Stimulated activated CD8-positive, alpha-beta memory T cell treated with anti-CD3 and anti-CD28 coated beads, Interleukin-2, amount 100 ng/mL, for 1 hour (primary cell): ENCODE results near the gene DNAJC17.

Experiments
- DNase-seq, 2 donors: peaks; one replicate each; pipeline ENCODE4 v3.0.0-alpha.2; 2020; ENCODE audit warnings: low read depth in 2 of 2

Gene DNAJC17

DNA sequence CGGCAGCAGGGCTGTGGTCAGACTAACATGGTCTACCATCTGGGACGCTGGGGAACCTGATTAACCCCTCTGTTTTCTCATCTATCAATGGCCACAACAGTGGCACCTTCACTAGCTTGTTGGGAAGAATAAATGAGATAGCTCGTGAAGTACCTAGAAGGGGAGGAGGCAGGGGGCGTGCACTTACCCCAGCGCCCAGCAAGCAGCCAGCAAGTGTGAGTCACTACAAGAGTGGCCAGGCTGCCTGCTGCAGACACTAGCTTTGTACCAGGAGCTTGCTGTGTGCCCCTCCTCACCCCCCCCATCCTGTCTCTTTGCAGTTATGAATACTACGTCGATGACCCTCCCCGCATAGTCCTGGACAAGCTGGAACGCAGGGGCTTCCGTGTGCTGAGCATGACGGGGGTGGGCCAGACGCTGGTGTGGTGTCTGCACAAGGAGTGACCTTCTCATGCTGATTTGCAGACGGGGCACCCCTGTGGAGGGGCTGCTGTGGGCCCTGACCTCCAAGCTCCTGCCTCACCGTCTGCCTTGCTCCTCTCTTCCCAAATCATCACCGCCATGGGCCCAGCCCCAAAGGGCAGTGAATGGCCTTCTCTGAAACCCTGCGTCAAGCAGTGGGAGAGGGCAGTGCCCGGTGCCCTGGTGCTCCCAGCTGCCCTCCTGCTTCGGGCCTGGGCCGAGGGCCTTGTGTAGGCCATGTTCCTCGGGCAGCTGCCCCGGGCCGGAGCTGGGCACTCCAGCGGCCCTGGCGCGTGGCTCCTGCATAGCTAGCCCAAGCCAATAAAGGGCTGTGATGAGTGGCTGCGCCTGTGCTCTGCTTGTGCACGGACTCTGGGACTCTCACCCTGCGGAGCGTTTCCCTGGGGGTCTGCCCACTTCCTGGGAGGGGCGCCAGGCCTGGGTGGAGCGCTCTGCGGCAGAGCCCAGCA lies 40.1 kb downstream of the DNAJC17 start:
- no peak for DNase-seq

DNA sequence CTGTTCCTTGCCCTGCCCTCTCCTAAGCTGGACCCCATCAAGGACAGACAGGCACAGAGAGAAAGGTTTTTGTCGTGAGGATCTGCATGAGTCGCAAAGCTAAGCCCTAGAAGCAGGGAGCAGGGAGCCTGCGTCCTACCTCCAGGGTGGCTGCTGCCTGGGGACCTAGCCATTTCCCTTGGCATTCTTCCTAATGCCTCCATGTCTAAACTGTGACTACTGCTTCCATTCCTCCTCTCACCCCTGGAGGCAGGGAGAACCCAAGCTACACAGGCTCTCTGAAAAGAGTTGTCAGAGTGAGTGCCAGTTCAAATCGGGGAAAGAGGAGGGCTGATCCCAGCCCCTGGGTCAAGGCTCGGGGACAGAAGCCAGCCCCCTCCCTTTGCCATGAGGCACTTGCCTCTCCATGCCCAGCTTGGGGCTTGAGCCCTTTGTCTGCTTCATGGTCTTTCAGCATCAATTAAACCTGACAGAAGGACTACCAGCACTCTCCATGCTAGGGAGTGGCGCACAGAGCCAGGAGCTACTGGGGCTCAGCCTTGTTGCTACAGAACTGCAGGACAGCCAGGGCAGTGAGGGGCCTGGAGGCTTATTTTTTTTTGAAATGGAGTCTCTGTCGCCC lies 41.0 kb downstream of the DNAJC17 start:
- DNase-seq, result no peak

DNA sequence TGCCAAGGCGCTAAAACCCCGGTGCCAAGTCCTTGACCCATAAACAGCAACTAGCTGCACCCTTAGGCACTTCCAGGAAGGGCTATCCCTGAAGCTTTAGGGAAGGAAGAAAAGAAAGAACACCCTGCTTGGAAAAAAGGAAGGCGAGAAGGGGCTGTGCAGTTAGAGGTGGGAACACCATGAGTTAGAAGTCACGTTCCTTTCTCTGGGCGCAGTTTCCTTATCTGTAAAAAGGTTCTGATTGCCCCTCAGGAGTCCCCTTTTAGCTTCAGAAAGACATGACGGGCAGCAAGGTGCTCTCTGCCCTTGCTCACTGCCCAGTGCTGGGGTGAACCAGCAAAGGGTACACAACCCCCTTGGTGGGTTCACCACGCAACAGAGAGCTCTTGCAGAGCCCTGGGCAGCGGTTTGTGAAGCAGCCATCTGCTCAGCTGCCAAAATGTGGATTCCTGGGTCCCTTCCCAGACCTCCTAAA lies 42.6 kb downstream of the DNAJC17 start:
- no peak for DNase-seq

DNA sequence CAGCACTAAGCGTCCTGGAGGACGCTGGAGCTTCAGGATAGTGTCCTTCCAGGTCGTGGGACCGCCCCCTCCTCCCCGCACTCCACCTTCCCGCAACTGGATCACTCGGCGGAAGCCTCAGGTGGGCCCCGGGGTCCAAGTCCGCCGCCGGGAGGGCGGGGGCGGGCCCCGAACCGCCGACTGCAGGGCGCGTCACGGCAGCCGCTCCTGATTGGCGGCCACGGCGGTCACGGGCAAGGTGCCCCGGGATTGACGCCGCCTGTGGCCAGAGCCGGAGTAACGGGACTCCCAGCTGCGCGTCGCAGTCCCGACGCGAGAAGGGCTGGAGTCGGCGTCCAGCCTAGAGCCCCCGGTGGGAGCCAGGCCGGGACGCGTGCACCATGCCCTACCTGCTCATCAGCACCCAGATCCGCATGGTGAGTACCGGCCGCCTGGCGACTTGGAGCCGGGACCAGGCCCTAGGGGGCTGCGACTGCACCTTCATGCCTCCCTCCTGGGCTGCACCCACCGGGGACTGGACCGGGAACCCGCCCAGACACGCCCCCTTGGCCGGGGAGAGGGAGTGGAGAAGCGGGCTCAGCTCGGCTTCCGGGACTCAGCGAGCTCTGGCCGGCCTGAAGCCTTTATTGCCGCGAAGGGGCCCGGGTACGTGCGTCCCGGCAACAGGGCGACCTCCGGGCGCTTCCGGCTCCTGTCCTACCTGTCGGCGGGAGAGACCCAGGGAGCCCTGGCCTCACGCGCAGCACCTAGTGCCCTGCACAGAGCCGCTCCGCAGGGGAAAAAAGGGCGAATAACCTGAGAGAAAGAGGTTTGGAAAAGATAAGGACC lies 43.3 kb downstream of the DNAJC17 start, which contains the start of gene GCHFR:
Gene GCHFR (plus strand): TSS at position 268 of the 828 bp plus-strand sequence. CDS start 113 bp downstream, at position 381.
- peak in 1 of 2 donors; percentile 42 for DNase-seq

DNA sequence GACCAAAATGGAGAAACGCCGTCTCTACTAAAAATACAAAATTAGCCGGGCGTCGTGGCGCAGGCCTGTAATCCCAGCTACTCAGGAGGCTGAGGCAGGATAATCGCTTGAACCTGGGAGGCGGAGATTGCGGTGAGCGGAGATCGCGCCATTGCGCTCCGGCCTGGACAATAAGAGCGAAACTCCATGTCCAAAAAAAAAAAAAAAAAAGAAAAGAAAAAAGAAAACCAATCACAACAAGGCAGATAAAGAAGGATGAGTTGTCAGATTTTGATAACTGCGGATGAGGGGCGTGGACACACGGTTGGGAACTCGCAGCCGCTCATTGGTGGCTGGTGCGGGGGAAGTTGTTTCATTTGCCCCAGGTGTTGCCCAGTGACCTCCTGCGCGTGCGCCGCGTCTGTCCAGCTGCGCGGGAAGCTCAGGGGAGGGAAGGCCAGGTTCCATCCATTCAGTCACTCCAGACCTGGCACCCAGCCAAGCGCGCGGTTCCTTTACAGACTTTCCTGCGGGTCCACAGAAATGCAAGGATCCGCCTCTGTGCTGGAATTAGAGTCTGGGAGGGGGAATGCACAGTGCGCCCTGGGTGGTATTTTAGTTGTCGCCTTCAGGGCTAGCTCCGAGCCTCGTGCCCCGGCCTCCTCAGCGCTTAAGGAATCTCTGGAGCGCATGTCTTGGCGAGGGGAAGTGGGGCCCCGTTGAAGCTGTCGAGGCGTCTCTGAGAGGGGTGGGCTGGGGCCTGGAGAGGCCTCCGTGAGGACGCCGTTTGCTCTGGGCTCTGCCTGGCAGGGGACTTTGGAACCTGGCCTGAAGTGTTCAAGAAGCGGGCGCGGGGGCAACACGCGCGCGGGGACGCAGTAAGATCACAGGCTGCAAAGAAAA lies 44.1 kb downstream of the DNAJC17 start:
- no peak for DNase-seq

DNA sequence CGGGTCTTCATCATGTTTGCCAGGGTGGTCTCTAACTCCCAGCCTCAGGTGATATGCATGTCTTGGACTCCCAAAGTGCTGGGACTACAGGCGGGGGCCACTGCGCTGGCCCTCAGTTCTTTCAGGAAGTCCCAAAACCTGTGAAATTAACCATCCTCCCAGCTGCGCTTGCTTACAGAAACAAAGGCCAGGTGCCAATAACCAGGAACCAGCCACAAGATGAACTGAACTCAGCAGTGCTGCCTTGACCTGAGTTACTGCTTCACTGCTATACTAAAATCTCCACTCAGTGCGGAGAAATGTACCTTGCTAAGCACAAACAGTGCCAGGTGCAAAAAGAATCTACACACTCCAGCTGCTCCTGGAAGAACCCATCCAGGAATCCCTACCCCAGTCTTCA lies 47.3 kb downstream of the DNAJC17 start:
- no peak for DNase-seq

DNA sequence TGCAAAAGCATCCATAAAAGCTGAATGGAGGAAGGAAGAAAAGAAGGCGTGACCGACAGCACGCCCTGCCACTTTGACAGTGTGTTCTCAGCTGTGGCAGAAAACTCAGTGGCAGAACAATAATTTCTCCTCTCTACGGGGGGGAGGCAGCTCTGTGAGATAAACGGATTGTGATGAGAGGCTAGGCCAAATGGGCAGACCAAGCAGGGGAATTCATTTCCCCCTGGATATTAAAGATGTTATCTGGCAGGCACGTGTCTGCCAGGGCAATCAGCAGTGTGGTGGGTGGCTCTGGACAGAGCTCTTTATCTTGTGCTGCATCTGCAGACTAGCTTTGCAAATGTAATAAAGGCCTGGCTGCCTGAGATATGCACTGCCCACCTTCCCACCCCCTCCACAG lies 50.3 kb downstream of the DNAJC17 start:
- no peak for DNase-seq

DNA sequence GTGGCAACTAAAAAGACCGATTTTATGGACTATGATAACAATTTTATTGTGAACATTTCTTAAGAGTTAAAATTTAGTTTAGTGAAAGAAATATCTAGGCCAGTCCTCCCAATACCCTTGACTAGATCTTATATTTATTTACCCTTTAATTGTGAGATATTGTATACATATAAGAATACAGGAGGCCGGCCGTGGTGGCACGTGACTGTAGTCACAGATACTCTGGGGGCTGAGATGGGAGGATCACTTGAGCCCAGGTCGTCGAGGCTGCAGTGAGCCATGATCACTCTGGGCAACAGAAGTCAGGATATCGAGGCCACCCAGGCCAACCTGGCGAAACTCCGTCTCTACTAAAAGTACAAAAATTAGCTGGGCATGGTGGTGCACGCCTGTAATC lies 51.5 kb downstream of the DNAJC17 start:
- DNase-seq, result no peak

DNA sequence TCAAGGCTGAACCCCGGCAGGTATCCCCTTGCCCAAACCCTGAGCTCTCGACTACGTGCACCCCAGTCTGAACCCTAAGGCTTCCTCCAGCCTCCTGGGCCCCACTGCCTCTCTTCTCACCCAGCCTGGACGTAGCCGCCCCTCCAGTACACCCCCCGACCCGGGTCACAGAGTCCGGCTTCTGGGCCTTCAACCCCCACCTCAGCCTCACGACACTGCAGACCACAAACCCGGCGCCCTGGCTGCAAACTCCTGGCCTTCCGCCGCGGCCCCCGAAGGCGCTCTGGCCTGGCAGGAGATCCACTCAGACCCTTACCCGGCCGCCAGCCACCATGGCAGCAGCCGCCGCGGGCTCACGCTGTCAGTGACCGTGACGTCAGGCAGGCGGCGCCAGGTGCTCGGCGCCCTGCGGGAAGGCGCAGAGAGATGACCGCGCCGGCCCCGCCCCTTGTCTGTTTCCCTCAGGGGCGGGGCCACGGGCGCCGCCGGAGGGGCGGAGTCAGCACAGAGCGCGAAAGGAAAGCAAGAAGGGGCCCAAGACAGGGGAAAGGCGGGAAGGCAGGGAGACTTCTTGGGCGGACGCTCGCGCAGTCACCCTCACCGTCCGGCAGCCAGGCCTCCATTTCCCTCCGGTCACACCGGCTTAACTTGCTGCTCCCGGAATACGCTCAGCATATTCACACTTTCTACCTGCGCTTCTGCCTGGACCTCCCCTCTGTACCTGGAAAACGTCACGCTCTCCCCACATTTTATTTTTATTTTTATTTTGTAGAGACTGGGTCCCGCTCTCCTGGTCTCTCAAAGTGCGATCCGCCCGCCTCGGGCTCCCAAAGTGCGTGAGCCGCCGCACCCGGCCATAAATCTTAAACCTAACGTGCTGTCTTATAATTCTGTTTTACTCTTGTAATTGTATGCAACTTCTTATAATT lies 52.1 kb downstream of the DNAJC17 start, which contains the start of gene RMDN3:
Gene RMDN3 (minus strand): TSS at position 372 of the 929 bp plus-strand sequence. CDS start 471 bp downstream, outside the sequence.
- peak; percentile 80 to 85 for DNase-seq

DNA sequence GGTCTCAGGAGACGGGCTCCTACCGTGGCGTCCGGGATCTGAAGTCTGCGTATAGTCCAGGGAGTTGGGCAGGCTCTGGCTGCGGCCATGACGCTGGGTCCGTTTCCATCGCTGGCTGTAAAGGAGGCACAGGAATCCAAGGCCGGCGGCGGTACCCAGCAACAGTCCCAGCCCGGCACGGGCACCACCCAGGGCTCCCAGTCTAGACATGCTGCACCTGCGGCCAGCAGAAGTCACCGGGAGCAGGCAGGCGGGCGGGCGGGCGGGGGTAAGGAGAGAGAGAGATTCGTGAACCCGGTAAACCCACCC lies 52.7 kb downstream of the DNAJC17 start:
- DNase-seq, result no peak

DNA sequence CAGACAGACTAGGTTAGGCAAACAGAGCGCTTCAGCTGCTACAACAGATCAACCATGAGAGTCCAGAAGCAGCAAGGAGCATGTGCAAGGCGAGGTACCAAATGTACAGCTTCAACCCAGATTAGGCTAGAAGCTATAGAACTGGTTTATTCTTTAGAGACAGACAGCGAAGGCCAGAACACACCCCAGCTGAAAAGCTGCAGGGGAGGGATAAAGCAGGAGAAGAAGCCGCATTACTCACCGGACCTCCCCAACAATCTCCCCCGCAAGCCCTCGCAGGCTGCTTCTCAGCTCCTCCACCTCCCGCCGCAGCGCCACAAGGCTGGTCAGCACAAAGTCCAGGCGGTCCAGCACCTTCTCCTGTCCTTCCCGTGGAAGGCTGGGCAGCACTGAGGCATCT lies 55.5 kb downstream of the DNAJC17 start:
- no peak for DNase-seq

DNA sequence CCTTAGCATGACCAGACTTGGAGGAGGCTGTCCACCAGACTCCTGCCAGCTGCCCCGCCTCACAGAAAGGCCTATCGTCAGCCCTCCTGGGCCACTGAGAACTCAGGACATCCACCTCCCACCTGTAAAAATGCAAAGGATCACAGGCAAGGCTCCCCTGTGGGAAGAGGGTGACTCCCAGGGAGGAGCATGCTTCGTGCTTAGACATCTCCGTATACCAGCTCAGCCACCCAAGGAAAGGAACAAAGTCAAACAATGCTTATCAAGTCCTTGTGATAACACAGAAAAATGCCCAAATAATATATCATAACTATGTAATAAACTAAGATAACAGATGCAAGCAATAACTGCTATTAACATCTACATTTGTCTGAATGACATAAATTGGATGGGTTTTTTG lies 56.4 kb downstream of the DNAJC17 start:
- DNase-seq, result no peak

DNA sequence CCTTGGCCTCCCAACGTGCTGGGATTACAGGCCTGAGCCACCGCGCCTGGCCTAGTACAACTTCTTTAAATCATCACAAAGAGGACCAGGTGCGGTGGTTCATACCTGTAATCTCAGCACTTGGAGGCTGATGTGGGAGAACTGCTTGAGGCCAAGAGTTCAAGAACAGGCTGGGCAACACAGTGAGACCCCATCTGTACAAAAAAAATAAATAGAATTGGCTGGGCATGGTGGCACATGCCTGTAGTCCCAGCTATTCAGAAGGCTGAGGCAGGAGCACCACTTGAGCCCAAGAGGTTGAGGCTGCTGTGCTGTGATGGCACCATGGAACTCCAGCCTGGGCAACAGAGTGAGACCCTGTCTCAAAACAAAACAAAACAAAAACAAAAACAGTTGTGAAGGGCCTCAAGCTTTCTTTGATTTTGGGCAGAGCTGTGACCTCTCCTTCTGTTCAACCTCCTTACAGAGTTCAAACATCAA lies 58.1 kb downstream of the DNAJC17 start:
- DNase-seq, result no peak

DNA sequence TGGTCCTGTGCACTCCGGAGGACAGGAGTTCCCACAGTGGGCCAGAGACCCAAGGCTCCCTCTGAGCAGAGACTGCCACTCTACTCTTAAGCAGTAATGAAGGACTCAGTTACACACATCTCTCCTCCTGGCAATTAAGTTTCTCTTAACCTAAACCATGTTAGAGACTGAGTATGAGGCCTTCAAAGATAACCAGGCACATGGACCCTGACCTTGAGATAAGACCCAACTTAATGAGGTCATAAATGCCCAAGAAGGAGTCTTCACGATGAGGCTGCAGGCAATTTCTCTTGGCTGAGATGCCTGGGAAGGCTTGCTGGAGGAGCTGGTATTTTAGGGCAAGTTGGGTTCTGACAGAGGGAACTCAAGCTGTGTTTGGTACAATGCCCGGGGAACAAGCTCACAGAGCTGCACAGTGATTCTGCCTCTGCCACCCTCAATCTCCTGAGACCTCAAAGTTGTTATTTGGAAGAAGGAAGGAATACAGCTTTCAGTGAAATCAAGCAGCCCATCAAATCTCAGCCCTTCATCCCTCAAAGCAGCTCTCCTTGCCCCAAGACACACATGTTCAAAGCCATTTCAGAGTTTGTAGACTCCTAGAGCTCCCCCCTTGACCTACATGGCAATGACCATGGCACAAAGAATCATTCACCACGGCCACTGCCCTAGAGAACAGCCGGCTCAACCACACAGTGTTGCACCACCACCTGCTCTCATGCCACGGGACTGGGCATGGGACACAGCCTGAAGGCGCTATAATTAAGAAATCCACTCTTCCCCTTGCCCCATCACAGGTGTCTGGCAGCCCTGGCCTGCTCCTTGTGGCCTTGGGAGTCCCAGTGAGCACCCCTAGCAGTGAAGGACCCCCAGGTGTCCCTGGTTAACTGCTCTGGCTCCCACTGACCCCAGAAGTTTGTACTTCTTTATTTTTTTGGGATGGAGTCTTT lies 59.3 kb downstream of the DNAJC17 start:
- DNase-seq, result no peak

DNA sequence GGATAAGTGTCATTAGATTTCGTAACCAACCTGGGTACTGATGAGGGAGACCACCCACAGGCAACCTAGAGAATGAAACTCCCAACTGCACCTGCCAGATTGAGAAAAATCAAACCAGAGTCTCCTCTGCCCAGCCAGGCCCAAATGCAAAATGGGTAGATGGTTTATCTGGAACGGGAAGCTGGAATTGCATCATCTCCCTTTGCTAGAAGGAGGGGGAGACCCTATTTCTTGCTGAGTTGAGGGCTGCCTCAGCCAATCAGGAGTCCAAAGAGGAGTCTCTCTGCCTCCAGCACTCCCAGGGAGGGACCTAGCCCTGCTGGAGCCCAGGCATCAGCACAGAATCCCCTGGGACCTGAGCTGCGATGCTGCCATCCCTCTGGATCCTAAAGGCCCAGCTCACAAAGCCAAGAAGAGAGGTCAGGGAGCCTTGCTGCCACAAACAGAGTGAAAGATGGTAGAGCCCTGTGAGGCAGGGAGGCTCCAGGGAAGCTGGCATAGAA lies 60.3 kb downstream of the DNAJC17 start:
- DNase-seq, result no peak

DNA sequence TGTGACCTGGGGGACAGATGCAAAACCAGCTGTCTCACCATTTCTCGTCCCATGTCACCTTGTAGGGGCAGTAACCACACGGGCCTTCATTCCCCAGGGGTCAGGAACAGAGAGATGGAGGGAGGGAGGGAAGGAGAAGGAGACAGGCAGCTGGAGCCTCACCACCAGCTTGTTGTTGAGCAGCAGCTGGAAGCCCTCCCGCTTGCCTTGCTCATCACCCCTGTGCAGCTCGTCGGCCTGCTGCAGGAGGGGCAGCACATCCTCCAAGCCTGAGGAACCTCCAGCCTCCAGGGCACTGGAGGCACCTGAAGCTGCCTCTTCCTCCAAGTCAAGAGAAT lies 62.5 kb downstream of the DNAJC17 start:
- no peak for DNase-seq

DNA sequence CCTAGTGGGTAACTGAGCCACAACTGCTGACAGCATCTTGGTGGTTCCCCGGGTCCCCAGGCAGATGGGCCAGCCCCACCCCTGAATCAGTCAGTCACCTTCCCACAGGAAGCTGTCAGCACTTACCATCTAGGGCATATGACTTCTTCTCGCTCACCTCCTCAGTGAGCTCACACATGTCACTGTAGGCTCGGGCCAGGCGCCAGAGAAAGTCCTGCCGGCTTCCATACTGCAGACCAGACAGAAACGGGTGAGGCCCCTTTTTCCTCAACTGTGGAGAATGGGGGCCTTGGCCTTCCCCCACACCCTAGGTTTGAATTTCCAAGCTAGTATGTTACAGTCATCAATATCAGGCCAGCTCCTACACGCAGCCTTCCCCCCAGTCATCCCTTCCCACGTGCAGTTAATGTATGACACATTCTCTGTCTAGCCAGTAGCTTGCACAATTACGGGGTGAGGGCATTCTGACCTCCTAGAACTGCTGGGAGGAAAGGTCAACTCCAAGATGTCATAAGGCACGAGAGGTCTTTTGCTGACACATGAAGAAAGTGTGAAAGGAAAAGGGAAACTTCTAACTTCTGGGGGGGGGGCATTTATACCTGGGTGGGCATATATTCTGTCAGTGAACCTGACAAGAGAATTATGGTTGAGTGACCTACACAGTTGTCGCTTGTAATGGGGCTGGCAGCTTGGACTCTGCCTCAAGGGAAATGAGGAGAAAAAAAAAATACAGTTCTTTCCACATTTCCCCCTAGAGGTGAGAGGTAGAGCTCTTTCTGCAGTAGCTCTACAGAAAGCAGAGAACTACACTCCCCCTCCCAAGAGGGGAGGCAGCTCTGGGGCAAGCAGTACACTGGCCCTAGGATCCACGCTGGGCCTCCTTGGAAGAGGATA lies 63.1 kb downstream of the DNAJC17 start:
- DNase-seq, result peak in 1 of 2 donors; percentile 35

DNA sequence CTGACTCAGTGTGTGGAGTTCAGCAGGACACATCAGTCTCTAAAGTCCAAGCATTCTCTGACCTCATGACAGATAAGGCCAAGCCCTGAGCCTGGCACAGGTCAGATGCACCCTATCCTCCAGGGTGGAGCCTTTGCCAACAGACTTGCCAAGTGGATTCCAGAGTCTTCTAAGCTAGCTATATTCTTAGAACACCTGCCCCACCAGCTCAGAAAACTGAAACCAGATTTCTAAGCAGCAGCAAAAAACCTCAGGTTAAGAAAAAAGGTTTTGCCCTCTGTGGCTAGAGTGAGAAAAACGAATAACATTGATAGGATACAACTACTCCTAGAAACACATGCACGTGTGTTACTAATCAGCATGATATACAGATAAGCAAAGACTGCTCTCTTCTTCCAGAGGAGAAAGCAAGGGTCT lies 63.8 kb downstream of the DNAJC17 start:
- DNase-seq, result no peak
